GM12891 (cell line): ENCODE results near the gene CPEB1.
A peak's percentile ranks its signal among the peaks of the same experiment; 100 is the strongest.
"Not testable (repeated sequence)": the region's sequence is repeated elsewhere in the genome, so short reads cannot be mapped to it uniquely, and the experiment has no call there.

Experiments
- DNase-seq: peaks from one replicate; pipeline ENCODE4 v3.0.0; 2011; ENCODE audit warnings: low spot score; ENCODE audit not compliant: insufficient read length
- FAIRE-seq: peaks from 2 replicates; lab custom pipeline; 2011; peaks lifted over from hg19 to GRCh38; lab: Jason Lieb, UNC
- PAX5 ChIP-seq: IDR thresholded peaks from 2 replicates; pipeline ENCODE4 v1.6.1; 2011; ENCODE audit warnings: low read length, moderate library complexity, mild to moderate bottlenecking; ENCODE audit not compliant: insufficient read depth, severe bottlenecking
- POLR2A ChIP-seq: IDR thresholded peaks from 2 replicates; pipeline ENCODE4 v1.6.1; 2011; ENCODE audit warnings: low read depth, low read length, control low read depth
- POLR2AphosphoS5 ChIP-seq: IDR thresholded peaks from 2 replicates; pipeline ENCODE4 v1.6.1; 2011; ENCODE audit warnings: low read depth, low read length, control low read depth
- POU2F2 ChIP-seq: IDR thresholded peaks from 2 replicates; pipeline ENCODE4 v1.6.1; 2011; ENCODE audit warnings: low read depth, mild to moderate bottlenecking, control low read depth, low read length, moderate library complexity
- SPI1 ChIP-seq: IDR thresholded peaks from 2 replicates; pipeline ENCODE4 v1.6.1; 2011; ENCODE audit warnings: low read depth, low read length, control low read depth
- TAF1 ChIP-seq: IDR thresholded peaks from 2 replicates; pipeline ENCODE4 v1.6.1; 2011; ENCODE audit warnings: low read depth, low read length, control low read depth

CPEB1 gene

GRCh38 chr15:82538961-82539690, 108.0 kb downstream of the CPEB1 start:
- FAIRE-seq (no peak), DNase-seq (no peak)
- no peak for TF ChIP-seq SPI1
- TF ChIP-seq POLR2A = no peak
- no peak for TF ChIP-seq PAX5
- no peak for TF ChIP-seq TAF1
- no peak for TF ChIP-seq POLR2AphosphoS5
- no peak for TF ChIP-seq POU2F2

- FAIRE-seq (no peak), DNase-seq (no peak)
- no peak for TF ChIP-seq POLR2AphosphoS5
- TF ChIP-seq SPI1 = no peak
- TF ChIP-seq PAX5 = no peak
- TF ChIP-seq POLR2A = no peak
- no peak for TF ChIP-seq POU2F2
- no peak for TF ChIP-seq TAF1
These were observed 109.7 kb downstream of the CPEB1 start for GRCh38 chr15:82537351-82537908.

GRCh38 chr15:82536409-82537350, 110.5 kb downstream of the CPEB1 start:
- no peak for TF ChIP-seq PAX5
- peak; percentile 39 for TF ChIP-seq POLR2A
- TF ChIP-seq POLR2AphosphoS5 = peak; percentile 51
- DNase-seq = no peak
- no peak for FAIRE-seq

- TF ChIP-seq POLR2AphosphoS5 = peak; percentile 94
- peak; percentile 80; the same call in 1 of the 2 replicates for TF ChIP-seq POLR2A
- peak; percentile 55; the same call in 1 of the 2 replicates for TF ChIP-seq POU2F2
- TF ChIP-seq PAX5 = no peak
- no peak for TF ChIP-seq SPI1
- TF ChIP-seq TAF1 = no peak
- DNase-seq = no peak
- no peak for FAIRE-seq
These were observed 111.4 kb downstream of the CPEB1 start for GRCh38 chr15:82535566-82536408.

GRCh38 chr15:82535151-82535550, 112.0 kb downstream of the CPEB1 start:
- FAIRE-seq, DNase-seq: not testable (repeated sequence)

- not testable (repeated sequence) for DNase-seq, FAIRE-seq
These were observed 112.7 kb downstream of the CPEB1 start for GRCh38 chr15:82534457-82534861.

- no peak for FAIRE-seq
- no peak for TF ChIP-seq POLR2A
- no peak for DNase-seq
These were observed 113.4 kb downstream of the CPEB1 start for GRCh38 chr15:82533801-82534200.

- FAIRE-seq = no peak
These were observed 114.1 kb downstream of the CPEB1 start for GRCh38 chr15:82532991-82533481.

GRCh38 chr15:82532383-82532990, 114.7 kb downstream of the CPEB1 start:
- DNase-seq (no peak), FAIRE-seq (no peak)
- TF ChIP-seq SPI1 (no peak), TAF1 (no peak), POLR2A (no peak), POLR2AphosphoS5 (no peak), POU2F2 (no peak), PAX5 (no peak)

More at GRCh38 chr15:82532991-82533481, 114.1 kb downstream of the CPEB1 start:
- TF ChIP-seq TAF1 (no peak), POU2F2 (no peak), PAX5 (no peak), SPI1 (no peak), POLR2AphosphoS5 (no peak), POLR2A (no peak)
- no peak for DNase-seq
